ENCODE measurements around the gene KLHL8.
"Not testable (repeated sequence)": the region's sequence is repeated elsewhere in the genome, so short reads cannot be mapped to it uniquely, and the experiment has no call there.

The KLHL8 gene

GRCh38 chr4:87227751-87228151 is 7.3 kb upstream of the KLHL8 start:
- DNase-seq: no peak

- no peak for DNase-seq
These were observed 5.5 kb upstream of the KLHL8 start for GRCh38 chr4:87225936-87226335.

GRCh38 chr4:87224141-87224923 is 3.9 kb upstream of the KLHL8 start:
- no peak for DNase-seq

GRCh38 chr4:87219632-87220093 is 755 bp downstream of the KLHL8 start:
- no peak for DNase-seq

GRCh38 chr4:87217235-87217763 is 3.1 kb downstream of the KLHL8 start:
- DNase-seq: not testable (repeated sequence)

GRCh38 chr4:87216469-87216868 is 3.9 kb downstream of the KLHL8 start:
- DNase-seq: no peak

GRCh38 chr4:87213421-87214075 is 6.9 kb downstream of the KLHL8 start:
- no peak for DNase-seq

- DNase-seq: no peak
These were observed 9.0 kb downstream of the KLHL8 start for GRCh38 chr4:87211249-87211952.

- no peak for DNase-seq
These were observed 10.7 kb downstream of the KLHL8 start for GRCh38 chr4:87209696-87210095.

- DNase-seq: no peak
These were observed 11.2 kb downstream of the KLHL8 start for GRCh38 chr4:87209182-87209581.

GRCh38 chr4:87204559-87204958 is 15.9 kb downstream of the KLHL8 start:
- no peak for DNase-seq

GRCh38 chr4:87196927-87197326 is 23.5 kb downstream of the KLHL8 start:
- DNase-seq: no peak

- no peak for DNase-seq
These were observed 24.3 kb downstream of the KLHL8 start for GRCh38 chr4:87196146-87196545.

GRCh38 chr4:87193958-87194675 is 26.3 kb downstream of the KLHL8 start:
- DNase-seq: no peak

- DNase-seq: no peak
These were observed 28.1 kb downstream of the KLHL8 start for GRCh38 chr4:87192145-87192919.

- no peak for DNase-seq
These were observed 31.5 kb downstream of the KLHL8 start for GRCh38 chr4:87188932-87189331.

GRCh38 chr4:87188048-87188447 is 32.4 kb downstream of the KLHL8 start:
- DNase-seq: no peak

- no peak for DNase-seq
These were observed 35.1 kb downstream of the KLHL8 start for GRCh38 chr4:87185146-87185870.

- DNase-seq: no peak
These were observed 39.7 kb downstream of the KLHL8 start for GRCh38 chr4:87180767-87181166.

GRCh38 chr4:87179751-87180150 is 40.7 kb downstream of the KLHL8 start:
- DNase-seq: no peak

- no peak for DNase-seq
These were observed 45.7 kb downstream of the KLHL8 start for GRCh38 chr4:87174672-87175071.
